ENCODE measurements around the gene ADAM12.

DNA sequence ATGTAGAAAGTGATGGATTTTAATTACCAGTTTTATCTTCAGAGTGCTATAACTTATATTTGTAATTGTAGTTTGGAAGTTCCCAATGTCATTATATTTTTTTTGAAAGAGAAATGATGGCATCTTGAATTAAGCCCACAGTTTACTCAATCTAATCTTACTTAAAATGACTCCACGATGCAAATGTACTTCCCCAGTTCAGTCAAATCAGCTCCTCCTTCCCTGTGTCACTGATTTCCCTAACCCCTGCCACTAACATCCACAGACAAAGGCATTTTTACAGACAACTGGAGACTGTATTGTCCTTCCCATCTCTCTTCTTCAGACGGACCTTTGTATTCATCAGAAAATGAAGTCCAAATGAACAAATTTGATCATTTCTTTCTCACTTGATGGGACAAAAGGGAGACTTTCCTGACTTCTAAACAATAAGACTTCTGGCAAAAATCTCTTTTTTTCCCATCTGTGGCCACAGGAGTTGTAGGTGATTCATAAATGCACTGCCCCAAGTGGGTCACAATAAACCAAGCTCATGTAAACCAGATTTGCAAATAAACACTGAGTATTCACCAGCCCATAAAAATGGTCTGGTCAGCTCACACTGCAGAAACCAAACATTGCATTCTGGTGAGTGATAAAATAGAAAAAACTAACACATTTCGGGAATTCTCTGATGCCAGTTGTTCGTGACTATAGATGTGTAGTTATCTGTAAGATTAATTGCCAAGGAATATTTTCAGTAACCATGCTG is 329.0 kb downstream of the ADAM12 start:
- TF ChIP-seq POLR2A (IDR thresholded peaks at IDR 0.05; ENCODE audit: low read depth, low read length) (no peak), POLR2AphosphoS5 (IDR thresholded peaks at IDR 0.05; ENCODE audit: low read depth, low read length) (no peak), TAF1 (IDR thresholded peaks at IDR 0.05; ENCODE audit: borderline replicate concordance, low read depth, low read length) (no peak)
